ENCODE measurements around the gene GALNT4. TPM values are rescaled to one million over a fixed set of nuclear protein-coding genes. Genes with fewer than 3 reads are reported as not detected.

Gene GALNT4
- total RNA-seq, 1 experiment from 2014 or later, result 2.8 TPM

DNA sequence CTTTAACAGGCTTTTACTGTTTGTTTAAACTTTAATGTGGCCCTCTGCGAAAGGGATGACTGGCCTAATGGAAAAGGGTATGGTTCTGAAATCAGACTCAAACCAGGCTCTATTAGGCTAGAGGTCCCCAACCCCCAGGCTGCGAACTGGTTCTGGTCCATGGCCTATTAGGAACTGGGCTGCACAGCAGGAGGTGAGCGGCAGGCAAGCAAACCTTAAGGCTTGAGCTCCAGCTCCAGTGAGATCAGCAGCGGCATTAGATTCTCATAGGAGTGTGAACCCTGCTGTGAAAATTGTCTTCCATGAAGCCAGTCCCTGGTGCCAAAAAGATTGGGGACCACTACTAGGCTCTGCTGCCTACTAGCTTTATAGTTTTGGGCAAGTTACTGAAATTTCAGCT lies 11.1 kb downstream of the GALNT4 start:
- Histone ChIP-seq H3K9ac (ENCODE audit: low read length) (no peak overlapping the region), H3K27me3 (ENCODE audit: insufficient read depth, low read length) (no peaks in the 10 kb centered on the region), H3K4me1 (ENCODE audit: control insufficient read depth in 1 of 2, insufficient read depth in 2 of 2, low read length in 2 of 2) (no peaks in the 10 kb centered on the region), H3K4me3 (replicated peaks in 1 of 2; ENCODE audit: low read depth in 1 of 2, low read length in 2 of 2) (no peak overlapping the region), H3K4me2 (ENCODE audit: low read length) (no peak overlapping the region), H3K79me2 (ENCODE audit: insufficient read depth, low read length) (peaks cover 1% of the 10 kb centered on the region; the same call in 1 of the 2 replicates), H3K9me3 (ENCODE audit: control insufficient read depth in 1 of 2, insufficient read depth in 1 of 2, low read depth in 1 of 2, low read length in 2 of 2) (no peaks in the 10 kb centered on the region), H3K9me2 (ENCODE audit: insufficient read depth) (no peaks in the 10 kb centered on the region), H3K27ac (ENCODE audit: low read depth, low read length) (no peak overlapping the region), H2AFZ (ENCODE audit: low read depth, low read length, poor library complexity, severe bottlenecking) (no peak overlapping the region), H3K36me3 (ENCODE audit: control insufficient read depth in 1 of 2, insufficient read depth in 2 of 2, low read length in 2 of 2) (no peaks in the 10 kb centered on the region), H4K20me1 (ENCODE audit: insufficient read depth) (no peaks in the 10 kb centered on the region)
- intact Hi-C loops (cut with micrococcal nuclease), result no loop called here
- ChIA-PET POLR2A (interaction anchor here (0.8 kb wide), 1 partner anchor 332 kb away, joined by 3 read pairs; no protein-coding TSS in a partner anchor), CTCF (interaction anchor here (1.5 kb wide), 1 partner anchor 11 kb away, joined by 3 read pairs; the partner anchor contains the start of gene GALNT4), RAD21 (ENCODE audit: low non-redundant PET in 1 of 2, low total read pairs in 2 of 2, uncharacterized antibody in 2 of 2, unreplicated experiment in 2 of 2) (no interaction called here)
- BruUV-seq (replicated peaks), result no TSS peak
- DNase-seq (ENCODE audit: low read depth, low spot score) (no peak), ATAC-seq (no peak)
- TF ChIP-seq ZFX (IDR thresholded peaks at IDR 0.05) (no peak), SIN3A (IDR thresholded peaks at IDR 0.05; ENCODE audit: low read depth) (no peak), YY1 (IDR thresholded peaks at IDR 0.05; ENCODE audit: extremely low read depth, insufficient replicate concordance, low read depth, low read length) (no peak), FOSL1 (IDR thresholded peaks at IDR 0.05; ENCODE audit: low read depth) (no peak), POLR2AphosphoS5 (IDR thresholded peaks at IDR 0.05; ENCODE audit: low read depth, low read length) (no peak), SRF (IDR thresholded peaks at IDR 0.05; ENCODE audit: low read depth) (no peak), SP1 (IDR thresholded peaks at IDR 0.05; ENCODE audit: low read depth) (no peak), CEBPB (IDR thresholded peaks at IDR 0.05; ENCODE audit: low read depth) (no peak), JUND (IDR thresholded peaks at IDR 0.05) (no peak), EGR1 (IDR thresholded peaks at IDR 0.05; ENCODE audit: low read depth) (no peak), EZH2phosphoT487 (IDR thresholded peaks at IDR 0.05; ENCODE audit: borderline replicate concordance) (no peak), TCF7L2 (IDR thresholded peaks at IDR 0.05; ENCODE audit: borderline replicate concordance, extremely low read depth, insufficient read depth, insufficient read length) (no peak)
- TF ChIP-seq, protein P1, sequence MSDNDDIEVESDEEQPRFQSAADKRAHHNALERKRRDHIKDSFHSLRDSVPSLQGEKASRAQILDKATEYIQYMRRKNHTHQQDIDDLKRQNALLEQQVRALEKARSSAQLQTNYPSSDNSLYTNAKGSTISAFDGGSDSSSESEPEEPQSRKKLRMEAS (IDR thresholded peaks at IDR 0.05), result no peak
- TF ChIP-seq, protein P2, sequence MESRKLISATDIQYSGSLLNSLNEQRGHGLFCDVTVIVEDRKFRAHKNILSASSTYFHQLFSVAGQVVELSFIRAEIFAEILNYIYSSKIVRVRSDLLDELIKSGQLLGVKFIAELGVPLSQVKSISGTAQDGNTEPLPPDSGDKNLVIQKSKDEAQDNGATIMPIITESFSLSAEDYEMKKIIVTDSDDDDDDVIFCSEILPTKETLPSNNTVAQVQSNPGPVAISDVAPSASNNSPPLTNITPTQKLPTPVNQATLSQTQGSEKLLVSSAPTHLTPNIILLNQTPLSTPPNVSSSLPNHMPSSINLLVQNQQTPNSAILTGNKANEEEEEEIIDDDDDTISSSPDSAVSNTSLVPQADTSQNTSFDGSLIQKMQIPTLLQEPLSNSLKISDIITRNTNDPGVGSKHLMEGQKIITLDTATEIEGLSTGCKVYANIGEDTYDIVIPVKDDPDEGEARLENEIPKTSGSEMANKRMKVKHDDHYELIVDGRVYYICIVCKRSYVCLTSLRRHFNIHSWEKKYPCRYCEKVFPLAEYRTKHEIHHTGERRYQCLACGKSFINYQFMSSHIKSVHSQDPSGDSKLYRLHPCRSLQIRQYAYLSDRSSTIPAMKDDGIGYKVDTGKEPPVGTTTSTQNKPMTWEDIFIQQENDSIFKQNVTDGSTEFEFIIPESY (IDR thresholded peaks at IDR 0.05; ENCODE audit: extremely low read depth, insufficient replicate concordance, low read length), result no peak
- TF ChIP-seq, protein P3, sequence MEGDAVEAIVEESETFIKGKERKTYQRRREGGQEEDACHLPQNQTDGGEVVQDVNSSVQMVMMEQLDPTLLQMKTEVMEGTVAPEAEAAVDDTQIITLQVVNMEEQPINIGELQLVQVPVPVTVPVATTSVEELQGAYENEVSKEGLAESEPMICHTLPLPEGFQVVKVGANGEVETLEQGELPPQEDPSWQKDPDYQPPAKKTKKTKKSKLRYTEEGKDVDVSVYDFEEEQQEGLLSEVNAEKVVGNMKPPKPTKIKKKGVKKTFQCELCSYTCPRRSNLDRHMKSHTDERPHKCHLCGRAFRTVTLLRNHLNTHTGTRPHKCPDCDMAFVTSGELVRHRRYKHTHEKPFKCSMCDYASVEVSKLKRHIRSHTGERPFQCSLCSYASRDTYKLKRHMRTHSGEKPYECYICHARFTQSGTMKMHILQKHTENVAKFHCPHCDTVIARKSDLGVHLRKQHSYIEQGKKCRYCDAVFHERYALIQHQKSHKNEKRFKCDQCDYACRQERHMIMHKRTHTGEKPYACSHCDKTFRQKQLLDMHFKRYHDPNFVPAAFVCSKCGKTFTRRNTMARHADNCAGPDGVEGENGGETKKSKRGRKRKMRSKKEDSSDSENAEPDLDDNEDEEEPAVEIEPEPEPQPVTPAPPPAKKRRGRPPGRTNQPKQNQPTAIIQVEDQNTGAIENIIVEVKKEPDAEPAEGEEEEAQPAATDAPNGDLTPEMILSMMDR (IDR thresholded peaks at IDR 0.05 in 2 of 3, conservative IDR thresholded peaks at IDR 0.05 in 1 of 3; ENCODE audit: borderline replicate concordance in 1 of 3, insufficient read depth in 1 of 3, low read depth in 2 of 3, low read length in 2 of 3), result no peak
